Measurements from ENCODE around the gene FLNC. TPM values are rescaled to one million over a fixed set of nuclear protein-coding genes. Genes with fewer than 3 reads are reported as not detected.
A peak's percentile ranks its signal among the peaks of the same experiment; 100 is the strongest.

The FLNC gene
- total RNA-seq, 1 donor from 2014 or later, result 6.7 TPM

DNA sequence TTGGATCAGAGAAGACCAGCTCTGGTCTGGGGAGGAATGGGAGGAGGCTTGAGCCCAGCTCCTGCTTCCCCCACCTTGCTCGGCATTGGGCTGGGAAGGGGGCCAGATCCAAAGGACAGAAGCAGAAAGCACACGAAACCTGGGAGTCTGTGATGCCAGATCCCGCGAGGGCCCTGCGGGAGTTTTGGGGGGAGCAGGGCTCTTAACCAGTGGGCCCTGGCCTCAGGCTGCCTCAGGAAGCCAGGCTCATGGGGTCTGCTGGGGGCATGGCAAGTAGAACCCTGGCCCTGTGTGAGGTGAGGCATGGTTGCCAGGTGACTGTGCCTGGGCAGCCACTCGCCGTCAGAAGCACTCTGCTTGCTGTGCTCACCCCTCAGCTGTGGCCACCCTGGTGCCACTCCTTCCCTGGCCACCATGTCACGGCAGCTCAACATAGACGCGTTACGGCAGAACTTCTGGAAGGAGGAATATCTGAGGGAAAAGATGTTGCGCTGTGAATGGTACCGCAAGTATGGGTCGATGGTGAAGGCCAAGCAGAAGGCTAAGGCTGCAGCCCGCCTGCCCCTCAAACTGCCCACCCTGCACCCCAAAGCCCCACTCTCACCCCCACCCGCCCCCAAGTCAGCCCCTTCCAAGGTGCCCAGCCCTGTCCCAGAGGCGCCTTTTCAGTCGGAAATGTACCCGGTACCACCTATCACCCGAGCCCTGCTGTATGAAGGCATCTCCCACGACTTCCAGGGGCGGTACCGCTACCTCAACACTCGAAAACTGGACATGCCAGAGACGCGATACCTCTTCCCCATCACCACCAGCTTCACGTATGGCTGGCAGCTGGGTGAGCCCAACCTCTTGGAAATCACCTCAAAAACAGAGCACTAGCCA lies 36.0 kb downstream of the FLNC start:
- Histone ChIP-seq H3K27ac (no peak overlapping the region), H3K4me2 (no peak overlapping the region), H3K27me3 (peaks cover 47% of the 10 kb centered on the region), H3F3A (ENCODE audit: low read depth) (peaks cover 26% of the 10 kb centered on the region), H2AFZ (replicated peaks) (no peak overlapping the region), H4K20me1 (ENCODE audit: low read depth) (peaks cover 31% of the 10 kb centered on the region), H3K79me2 (ENCODE audit: low read depth) (peaks cover 14% of the 10 kb centered on the region), H3K4me1 (peaks cover 16% of the 10 kb centered on the region), H3K9ac (no peak overlapping the region), H3K9me3 (ENCODE audit: low read depth) (no peaks in the 10 kb centered on the region), H3K4me3 (no peak overlapping the region), H3K36me3 (no peaks in the 10 kb centered on the region)
- H3K27me3 Mint-ChIP-seq (ENCODE audit: insufficient read depth, low read depth), result peaks cover 22% of the 10 kb centered on the region
- DNase-seq (ENCODE audit: low spot score), result no peak
- H3K4me1 Mint-ChIP-seq, result peaks cover 29% of the 10 kb centered on the region
- TF ChIP-seq EZH2phosphoT487 (IDR thresholded peaks at IDR 0.05) (no peak), EZH2 (IDR thresholded peaks at IDR 0.05) (no peak)
- TF ChIP-seq, protein P1, sequence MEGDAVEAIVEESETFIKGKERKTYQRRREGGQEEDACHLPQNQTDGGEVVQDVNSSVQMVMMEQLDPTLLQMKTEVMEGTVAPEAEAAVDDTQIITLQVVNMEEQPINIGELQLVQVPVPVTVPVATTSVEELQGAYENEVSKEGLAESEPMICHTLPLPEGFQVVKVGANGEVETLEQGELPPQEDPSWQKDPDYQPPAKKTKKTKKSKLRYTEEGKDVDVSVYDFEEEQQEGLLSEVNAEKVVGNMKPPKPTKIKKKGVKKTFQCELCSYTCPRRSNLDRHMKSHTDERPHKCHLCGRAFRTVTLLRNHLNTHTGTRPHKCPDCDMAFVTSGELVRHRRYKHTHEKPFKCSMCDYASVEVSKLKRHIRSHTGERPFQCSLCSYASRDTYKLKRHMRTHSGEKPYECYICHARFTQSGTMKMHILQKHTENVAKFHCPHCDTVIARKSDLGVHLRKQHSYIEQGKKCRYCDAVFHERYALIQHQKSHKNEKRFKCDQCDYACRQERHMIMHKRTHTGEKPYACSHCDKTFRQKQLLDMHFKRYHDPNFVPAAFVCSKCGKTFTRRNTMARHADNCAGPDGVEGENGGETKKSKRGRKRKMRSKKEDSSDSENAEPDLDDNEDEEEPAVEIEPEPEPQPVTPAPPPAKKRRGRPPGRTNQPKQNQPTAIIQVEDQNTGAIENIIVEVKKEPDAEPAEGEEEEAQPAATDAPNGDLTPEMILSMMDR (IDR thresholded peaks at IDR 0.05), result no peak
- H3K36me3 Mint-ChIP-seq, result peaks cover 8% of the 10 kb centered on the region
- no peak overlapping the region for H3K27ac Mint-ChIP-seq
- H3K9me3 Mint-ChIP-seq, result no peaks in the 10 kb centered on the region
- no peak overlapping the region for H3K4me3 Mint-ChIP-seq

DNA sequence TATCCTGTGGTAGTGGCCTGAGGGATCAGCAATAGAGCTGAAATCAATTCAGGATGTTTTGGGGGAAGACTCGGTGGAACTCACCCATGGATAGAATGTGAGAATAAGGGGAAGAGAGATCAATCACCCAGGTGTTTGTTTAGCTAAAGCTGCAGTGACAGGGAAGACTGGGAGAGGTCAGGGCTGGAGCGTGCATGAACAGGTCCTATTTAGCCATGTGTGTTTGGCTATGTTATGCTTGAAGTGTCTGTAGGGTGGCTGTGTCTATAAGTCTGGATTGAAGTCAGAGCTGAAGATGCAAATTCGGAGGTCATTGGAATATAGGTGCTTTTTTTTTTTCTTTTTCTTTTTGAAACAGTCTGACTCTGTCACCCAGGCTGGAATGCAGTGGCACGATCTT lies 37.0 kb downstream of the FLNC start:
- H3K4me1 ChIP-seq, result peaks cover 16% of the 10 kb centered on the region
- H3K27me3 Mint-ChIP-seq (ENCODE audit: insufficient read depth, low read depth), result peaks cover 24% of the 10 kb centered on the region
- peaks cover 28% of the 10 kb centered on the region for H3K4me1 Mint-ChIP-seq
- no peak overlapping the region for H3K27ac ChIP-seq
- H4K20me1 ChIP-seq (ENCODE audit: low read depth), result peaks cover 31% of the 10 kb centered on the region
- peaks cover 14% of the 10 kb centered on the region for H3K79me2 ChIP-seq (ENCODE audit: low read depth)
- H3K9ac ChIP-seq, result no peak overlapping the region
- DNase-seq (ENCODE audit: low spot score), result no peak
- H3K36me3 ChIP-seq, result no peaks in the 10 kb centered on the region
- H3F3A ChIP-seq (ENCODE audit: low read depth), result peaks cover 30% of the 10 kb centered on the region
- no peak overlapping the region for H2AFZ ChIP-seq (replicated peaks)
- TF ChIP-seq EZH2 (IDR thresholded peaks at IDR 0.05) (no peak), EZH2phosphoT487 (IDR thresholded peaks at IDR 0.05) (no peak)
- TF ChIP-seq, protein P1 (IDR thresholded peaks at IDR 0.05), result no peak
- H3K4me3 ChIP-seq, result no peak overlapping the region
- H3K9me3 ChIP-seq (ENCODE audit: low read depth), result no peaks in the 10 kb centered on the region
- H3K27ac Mint-ChIP-seq, result no peak overlapping the region
- no peaks in the 10 kb centered on the region for H3K9me3 Mint-ChIP-seq
- H3K27me3 ChIP-seq, result peaks cover 57% of the 10 kb centered on the region
- H3K36me3 Mint-ChIP-seq, result peaks cover 8% of the 10 kb centered on the region
- no peak overlapping the region for H3K4me3 Mint-ChIP-seq
- H3K4me2 ChIP-seq, result no peak overlapping the region

DNA sequence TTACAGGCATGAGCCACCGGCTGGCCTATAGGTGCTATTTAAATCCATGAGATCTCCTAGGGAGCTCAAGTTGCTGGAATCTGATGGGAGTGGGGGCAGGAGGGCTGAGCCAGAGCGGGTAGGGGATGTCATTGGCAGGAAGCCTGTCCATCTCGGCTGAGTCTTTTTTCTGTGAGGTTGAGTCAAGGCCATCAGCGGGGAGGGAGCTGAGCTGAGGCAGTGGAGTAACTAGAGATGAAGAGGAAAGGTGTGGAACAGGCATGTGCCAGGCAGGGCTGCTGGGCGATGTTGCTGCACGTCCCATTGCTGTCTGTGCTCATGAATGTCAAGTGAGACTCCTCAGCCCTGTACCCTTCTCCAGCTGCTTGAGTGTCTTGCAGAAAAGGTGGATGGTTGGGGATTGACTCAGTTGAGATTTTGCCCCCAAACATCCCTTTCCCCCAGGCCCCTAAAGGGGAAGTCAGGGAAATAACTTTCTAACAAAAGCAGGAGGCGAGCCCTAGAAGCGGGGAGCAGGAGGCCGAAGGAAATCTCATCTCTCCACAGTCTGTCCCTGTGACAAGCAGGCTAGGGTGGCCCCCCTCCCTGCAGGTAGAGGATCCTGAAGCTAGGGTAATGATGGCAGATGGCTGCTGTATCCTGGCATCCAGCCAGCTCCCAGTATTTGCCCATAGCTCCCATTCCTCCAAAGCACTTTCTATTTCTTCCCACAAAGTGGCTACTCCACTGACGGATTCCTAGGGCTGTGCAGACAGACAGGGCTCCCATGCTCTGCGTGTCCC lies 37.8 kb downstream of the FLNC start:
- Mint-ChIP-seq H3K36me3 (peaks cover 8% of the 10 kb centered on the region), H3K9me3 (no peaks in the 10 kb centered on the region), H3K27me3 (ENCODE audit: insufficient read depth, low read depth) (peaks cover 21% of the 10 kb centered on the region), H3K4me3 (peak overlapping the region; percentile 78), H3K4me1 (peaks cover 26% of the 10 kb centered on the region), H3K27ac (no peak overlapping the region)
- Histone ChIP-seq H3K4me1 (peaks cover 16% of the 10 kb centered on the region), H3K4me3 (no peak overlapping the region), H3F3A (ENCODE audit: low read depth) (peaks cover 30% of the 10 kb centered on the region), H2AFZ (replicated peaks) (no peak overlapping the region), H3K4me2 (peak overlapping the region; percentile 99), H3K9ac (no peak overlapping the region), H3K9me3 (ENCODE audit: low read depth) (no peaks in the 10 kb centered on the region), H3K79me2 (ENCODE audit: low read depth) (peaks cover 12% of the 10 kb centered on the region), H3K27ac (no peak overlapping the region), H3K27me3 (peaks cover 58% of the 10 kb centered on the region), H3K36me3 (no peaks in the 10 kb centered on the region), H4K20me1 (ENCODE audit: low read depth) (peaks cover 31% of the 10 kb centered on the region)
- TF ChIP-seq EZH2phosphoT487 (IDR thresholded peaks at IDR 0.05) (no peak), EZH2 (IDR thresholded peaks at IDR 0.05) (no peak)
- TF ChIP-seq, protein P1 (IDR thresholded peaks at IDR 0.05), result no peak
- DNase-seq (ENCODE audit: low spot score), result no peak
